ENCODE results near the gene PRXL2C.

Gene PRXL2C

DNA sequence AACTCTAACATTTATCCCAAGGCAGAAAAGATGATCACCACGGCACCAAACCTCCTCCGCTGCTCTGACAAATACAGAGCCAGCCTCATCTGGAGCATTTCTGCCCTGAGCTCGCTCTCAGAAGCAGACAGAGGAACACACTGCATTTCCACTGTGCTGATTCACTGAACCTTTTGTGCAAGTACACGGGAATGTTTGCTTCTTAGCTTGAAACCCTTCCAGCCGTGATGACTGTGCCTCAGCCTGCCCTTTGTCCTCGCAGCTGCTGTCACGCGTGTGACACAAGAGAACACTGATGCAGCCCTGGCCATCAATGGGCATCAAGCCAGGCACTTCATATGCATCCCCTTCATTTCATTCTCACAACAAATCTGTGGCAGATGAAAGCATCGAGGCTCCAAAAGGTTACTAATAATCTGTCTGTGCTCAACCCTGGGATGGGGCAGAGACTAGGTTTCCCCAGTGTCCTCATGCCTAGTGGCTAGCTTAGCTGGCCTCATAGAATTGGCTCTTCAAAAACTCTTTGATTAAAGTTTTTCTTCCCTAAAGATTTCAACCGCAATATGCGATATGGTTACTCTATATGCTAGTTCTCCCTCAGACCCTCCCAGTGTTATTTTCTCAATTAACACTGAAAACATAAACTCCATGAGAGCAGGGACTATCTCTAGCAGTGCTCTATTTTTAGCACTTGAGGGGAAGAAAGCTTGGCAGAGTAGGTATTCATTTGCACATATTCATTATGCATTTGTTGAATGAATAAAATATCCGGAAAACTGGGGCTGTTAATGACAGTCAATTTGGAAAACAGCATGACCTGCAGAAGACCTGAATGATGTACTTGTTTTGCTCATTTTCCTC, 42.8 kb downstream of the PRXL2C start:
- no peak for DNase-seq

DNA sequence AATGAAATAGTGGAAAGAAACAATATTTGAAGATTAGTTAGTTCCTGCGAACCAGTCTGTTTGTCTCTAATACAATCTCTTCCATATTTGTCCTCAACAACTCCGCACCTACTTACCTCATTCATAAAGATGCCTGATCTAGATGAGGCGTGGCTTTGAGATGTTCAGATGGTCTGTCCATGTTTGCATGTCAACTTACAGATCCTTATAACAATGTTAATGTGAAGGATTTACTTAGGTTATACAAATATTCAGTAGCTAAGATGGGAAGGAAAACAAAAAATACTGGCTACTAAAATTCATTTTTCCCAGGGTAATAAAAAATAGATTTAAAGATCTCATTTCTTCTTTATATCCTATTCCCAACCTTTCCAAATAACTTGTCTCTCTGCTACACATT, 43.8 kb downstream of the PRXL2C start:
- no peak for DNase-seq

DNA sequence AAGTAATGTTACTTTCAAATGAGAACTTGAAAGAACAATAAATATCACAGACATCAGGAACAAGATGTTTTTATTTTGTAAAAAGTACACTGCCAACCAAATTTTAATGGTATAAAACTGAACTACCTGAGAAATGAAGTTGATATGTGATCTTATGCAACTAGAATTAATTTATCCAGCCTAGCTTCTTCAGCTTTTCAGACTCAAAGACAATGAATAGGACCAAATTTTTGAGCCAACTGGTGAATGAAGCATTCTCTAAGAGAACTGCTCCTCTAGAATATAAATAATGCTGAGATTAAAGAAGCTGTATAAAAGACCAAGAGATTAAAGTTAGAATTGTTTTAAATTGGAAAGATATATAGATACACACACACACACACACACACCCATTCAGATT, 45.4 kb downstream of the PRXL2C start:
- DNase-seq, result no peak

DNA sequence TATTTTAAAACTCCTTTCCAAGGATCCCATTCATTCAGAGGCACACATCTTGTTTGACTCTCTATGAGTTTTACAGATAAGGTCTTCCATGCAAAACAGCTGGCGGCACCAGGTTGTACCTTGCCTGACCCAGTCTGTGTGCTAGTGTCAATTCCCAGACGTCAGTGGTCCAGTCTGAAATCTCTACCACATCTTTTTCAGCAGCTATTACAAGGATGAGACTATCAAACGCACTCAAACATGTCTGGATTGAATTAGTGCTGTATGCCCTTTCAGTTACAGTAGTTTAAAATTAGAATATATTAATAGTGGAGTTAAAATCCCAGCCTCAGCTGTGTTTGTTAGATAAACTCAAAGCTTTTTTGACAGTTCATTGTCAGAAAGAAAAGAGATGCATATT, 47.1 kb downstream of the PRXL2C start:
- no peak for DNase-seq

DNA sequence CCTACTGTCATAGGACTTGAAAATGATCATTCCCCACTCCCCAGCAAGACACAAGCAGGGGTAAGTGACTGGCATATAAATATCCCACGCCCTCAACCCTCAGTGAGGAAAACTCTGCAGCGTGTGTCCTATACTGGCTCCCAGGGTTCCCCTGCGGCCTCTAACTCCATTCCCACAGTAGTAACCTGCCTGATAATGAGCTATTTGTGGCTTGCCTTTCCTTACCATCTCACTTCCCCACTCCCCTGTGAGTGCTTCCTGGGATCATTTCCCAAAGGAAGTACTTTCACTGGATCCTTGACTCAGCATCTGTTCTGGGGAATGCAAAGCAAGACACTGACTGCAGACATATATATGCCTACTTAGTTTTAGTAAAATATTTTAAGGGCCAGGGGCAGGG, 49.8 kb downstream of the PRXL2C start:
- DNase-seq, result no peak

DNA sequence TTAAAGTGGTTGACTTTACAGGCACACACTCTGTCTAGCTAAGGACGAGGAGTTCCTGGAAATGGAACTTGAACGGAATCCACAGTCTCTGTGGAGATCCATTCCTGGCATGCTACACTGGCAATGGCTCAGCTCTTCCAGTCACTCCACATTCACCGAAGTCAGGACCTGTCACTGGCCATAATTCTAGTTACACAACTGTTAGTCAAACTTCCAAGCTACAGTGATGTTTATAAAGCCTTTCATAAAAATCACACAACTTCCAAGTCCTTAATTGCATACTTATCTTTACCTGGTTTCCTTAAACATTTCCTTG, 51.2 kb downstream of the PRXL2C start:
- DNase-seq, result no peak

DNA sequence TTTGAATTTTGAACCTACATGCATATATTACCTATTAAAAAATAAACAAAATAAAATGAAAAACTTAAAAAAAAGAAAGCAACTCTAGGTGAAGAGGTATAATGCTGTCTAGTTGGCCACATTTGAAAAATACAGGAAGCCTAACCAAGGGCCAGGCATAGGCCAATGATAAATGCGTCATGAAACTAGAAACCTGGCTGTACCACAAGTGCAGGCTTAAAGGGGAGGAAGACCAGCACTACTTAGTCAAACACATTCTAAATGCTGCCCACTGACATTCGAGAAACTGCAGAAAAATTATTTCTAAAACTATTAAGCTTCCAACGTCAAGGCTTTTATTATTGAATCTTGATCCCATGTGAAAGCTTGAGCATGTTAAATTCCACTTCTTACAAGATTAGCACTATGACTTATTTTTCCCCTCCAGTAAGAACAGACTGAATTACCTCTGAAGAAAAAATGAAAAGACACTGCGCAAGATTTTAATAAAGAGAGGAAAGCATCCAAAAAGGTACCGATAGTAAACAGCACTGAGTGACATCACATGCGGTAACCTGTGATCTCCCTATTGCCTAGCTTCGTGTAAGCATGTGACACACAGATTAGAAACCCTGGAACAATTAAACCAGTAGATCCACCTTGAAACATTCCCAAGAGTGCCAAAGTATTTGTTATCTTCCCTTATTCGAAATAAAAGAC, 51.7 kb downstream of the PRXL2C start:
- no peak for DNase-seq

DNA sequence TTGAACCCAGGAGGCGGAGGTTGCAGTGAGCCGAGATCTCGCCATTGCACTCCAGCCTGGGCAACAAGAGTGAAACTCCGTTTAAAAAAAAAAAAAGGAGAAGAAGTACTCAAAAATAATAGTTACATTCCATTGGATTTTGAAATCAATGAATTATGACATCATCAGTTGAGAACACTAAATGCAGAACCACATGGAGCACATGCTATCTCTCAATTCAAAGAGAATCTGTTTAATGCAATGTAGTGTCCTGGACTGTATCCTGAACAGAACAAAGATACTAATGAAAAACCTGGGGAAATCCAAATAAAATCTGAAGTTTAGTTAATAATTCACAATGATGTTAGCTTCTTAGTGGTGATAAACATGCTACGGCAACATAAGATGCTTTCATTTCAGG, 55.8 kb downstream of the PRXL2C start:
- DNase-seq, result no peak

DNA sequence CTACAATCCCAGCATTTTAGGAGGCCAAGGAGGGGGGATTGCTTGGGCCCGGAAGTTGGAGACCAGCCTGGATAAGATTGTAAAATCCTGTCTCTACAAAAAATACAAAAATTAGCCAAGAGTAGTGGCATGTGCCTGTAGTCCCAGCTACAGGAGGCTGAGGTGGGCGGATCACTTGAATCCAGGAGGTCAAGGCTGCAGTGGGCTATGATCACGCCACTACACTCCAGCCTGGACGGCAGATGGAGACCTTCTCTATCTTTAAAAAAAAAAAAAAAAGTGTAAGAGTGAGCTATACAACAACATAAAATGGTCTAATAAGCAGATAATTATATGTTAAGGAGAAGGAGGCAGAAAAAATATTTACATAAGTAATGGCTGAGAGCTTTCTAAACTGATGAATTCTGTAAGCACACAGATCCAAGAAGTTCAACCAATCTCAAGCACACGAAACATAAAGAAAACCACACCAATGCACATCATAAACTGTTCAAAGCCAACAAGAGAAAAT, 58.5 kb downstream of the PRXL2C start:
- DNase-seq, result no peak

Data from T-helper 1 cell (primary cell).